Astrocyte (in vitro differentiated cells and primary cell): ENCODE data around the gene GAS6. TPM values are rescaled to one million over a fixed set of nuclear protein-coding genes. Genes with fewer than 3 reads are reported as not detected.

Experiments used
- DNase-seq: peaks from one replicate; pipeline ENCODE4 v3.0.0-alpha.2; 2010; ENCODE audit warnings: low read depth
- FAIRE-seq: peaks from 2 replicates; lab custom pipeline; 2011; peaks lifted over from hg19 to GRCh38; lab: Jason Lieb, UNC
- H2AFZ ChIP-seq: 2 replicates; pipeline ENCODE4 v1.6.0; 2012; ENCODE audit warnings: low read depth, low read length, inconsistent platforms
- H3K27ac ChIP-seq: 2 replicates; pipeline ENCODE4 v1.5.1; 2011; ENCODE audit warnings: low read depth, low read length, inconsistent platforms
- H3K27me3 ChIP-seq: 2 replicates; pipeline ENCODE4 v1.6.0; 2011; ENCODE audit warnings: low read length, inconsistent platforms; ENCODE audit not compliant: insufficient read depth
- H3K36me3 ChIP-seq: 2 replicates; pipeline ENCODE4 v1.5.1; 2011; ENCODE audit warnings: low read length, inconsistent platforms; ENCODE audit not compliant: insufficient read depth
- H3K4me1 ChIP-seq: 2 replicates; pipeline ENCODE4 v1.5.1; 2011; ENCODE audit warnings: low read length, inconsistent platforms; ENCODE audit not compliant: insufficient read depth
- H3K4me2 ChIP-seq: 2 replicates; pipeline ENCODE4 v1.6.0; 2012; ENCODE audit warnings: low read length, inconsistent platforms
- H3K4me3 ChIP-seq: 2 replicates; pipeline ENCODE4 v1.5.1; 2011; ENCODE audit warnings: low read depth, mild to moderate bottlenecking, low read length, inconsistent platforms; ENCODE audit not compliant: insufficient read depth
- H3K79me2 ChIP-seq: 2 replicates; pipeline ENCODE4 v1.6.0; 2012; ENCODE audit warnings: mild to moderate bottlenecking, low read length, inconsistent platforms; ENCODE audit not compliant: insufficient read depth
- H3K9ac ChIP-seq: 2 replicates; pipeline ENCODE4 v1.6.0; 2012; ENCODE audit warnings: mild to moderate bottlenecking, low read length, inconsistent platforms
- H3K9me3 ChIP-seq: 2 replicates; pipeline ENCODE4 v1.5.1; 2012; ENCODE audit warnings: low read depth, mild to moderate bottlenecking, low read length, inconsistent platforms; ENCODE audit not compliant: insufficient read depth
- H4K20me1 ChIP-seq: 2 replicates; pipeline ENCODE4 v1.6.0; 2012; ENCODE audit warnings: low read length, inconsistent platforms; ENCODE audit not compliant: insufficient read depth
- H3K27ac Mint-ChIP-seq: one replicate; pipeline ENCODE4 v1.8.0; 2021; ENCODE audit warnings: mild to moderate bottlenecking, mixed read lengths; ENCODE audit not compliant: unreplicated experiment
- H3K27me3 Mint-ChIP-seq: one replicate; pipeline ENCODE4 v1.8.0; 2021; ENCODE audit warnings: low read depth, mixed read lengths; ENCODE audit not compliant: unreplicated experiment
- H3K36me3 Mint-ChIP-seq: one replicate; pipeline ENCODE4 v1.8.0; 2021; ENCODE audit warnings: low read depth, mixed read lengths; ENCODE audit not compliant: unreplicated experiment
- H3K4me1 Mint-ChIP-seq: one replicate; pipeline ENCODE4 v1.8.0; 2021; ENCODE audit warnings: low read depth, mixed read lengths; ENCODE audit not compliant: unreplicated experiment
- H3K4me3 Mint-ChIP-seq: one replicate; pipeline ENCODE4 v1.8.0; 2021; ENCODE audit warnings: mild to moderate bottlenecking, moderate library complexity, mixed read lengths; ENCODE audit not compliant: unreplicated experiment
- H3K9me3 Mint-ChIP-seq: one replicate; pipeline ENCODE4 v1.8.0; 2021; ENCODE audit warnings: mild to moderate bottlenecking, mixed read lengths; ENCODE audit not compliant: unreplicated experiment
- CTCF ChIP-seq: IDR thresholded peaks from 2 replicates; pipeline ENCODE4 v1.5.1; 2011; ENCODE audit warnings: low read depth, mild to moderate bottlenecking, inconsistent platforms, low read length, moderate library complexity; ENCODE audit not compliant: insufficient read depth
- EZH2 ChIP-seq: IDR thresholded peaks from 2 replicates; pipeline ENCODE4 v1.6.1; 2012; ENCODE audit warnings: mild to moderate bottlenecking, low read length, inconsistent platforms; ENCODE audit not compliant: insufficient read depth
- total RNA-seq: library from RNA; stranded (reverse); gene quantifications from 2 replicates; pipeline ENCODE4 v1.2.1, GENCODE V29; 2021

Gene GAS6
- total RNA-seq, 1 donor from 2014 or later = 287 TPM

GRCh38 chr13:113782472-113782871 is 81.4 kb downstream of the GAS6 start:
- peaks cover 34% of the 10 kb centered on the region for H3K27me3 Mint-ChIP-seq
- no peak overlapping the region for H3K4me2 ChIP-seq
- H3K4me1 ChIP-seq = peaks cover 12% of the 10 kb centered on the region
- H3K9me3 Mint-ChIP-seq = peaks cover 9% of the 10 kb centered on the region
- peaks cover 10% of the 10 kb centered on the region for H3K4me1 Mint-ChIP-seq
- no peaks in the 10 kb centered on the region for H3K79me2 ChIP-seq
- no peak overlapping the region for H3K4me3 Mint-ChIP-seq
- no peak overlapping the region for H3K4me3 ChIP-seq
- no peak overlapping the region for H3K27ac Mint-ChIP-seq
- no peak overlapping the region for H2AFZ ChIP-seq
- no peak for DNase-seq
- no peaks in the 10 kb centered on the region for H3K36me3 ChIP-seq
- peaks cover 24% of the 10 kb centered on the region for H3K27me3 ChIP-seq
- H4K20me1 ChIP-seq = no peaks in the 10 kb centered on the region
- H3K9ac ChIP-seq = no peak overlapping the region
- no peak for FAIRE-seq
- H3K9me3 ChIP-seq = peaks cover 3% of the 10 kb centered on the region
- peaks cover 9% of the 10 kb centered on the region for H3K36me3 Mint-ChIP-seq
- TF ChIP-seq CTCF (no peak), EZH2 (no peak)
- no peak overlapping the region for H3K27ac ChIP-seq

- Mint-ChIP-seq H3K4me3 (no peak overlapping the region), H3K36me3 (peaks cover 9% of the 10 kb centered on the region), H3K27ac (no peak overlapping the region), H3K9me3 (peaks cover 9% of the 10 kb centered on the region), H3K4me1 (peaks cover 10% of the 10 kb centered on the region), H3K27me3 (peaks cover 37% of the 10 kb centered on the region)
- H2AFZ ChIP-seq = no peak overlapping the region
- peaks cover 2% of the 10 kb centered on the region for H3K9me3 ChIP-seq
- FAIRE-seq (no peak), DNase-seq (no peak)
- peaks cover 12% of the 10 kb centered on the region for H3K4me1 ChIP-seq
- peaks cover 24% of the 10 kb centered on the region for H3K27me3 ChIP-seq
- TF ChIP-seq CTCF (no peak), EZH2 (no peak)
- H4K20me1 ChIP-seq = no peaks in the 10 kb centered on the region
- H3K4me3 ChIP-seq = no peak overlapping the region
- no peak overlapping the region for H3K27ac ChIP-seq
- no peaks in the 10 kb centered on the region for H3K79me2 ChIP-seq
- no peak overlapping the region for H3K9ac ChIP-seq
- H3K4me2 ChIP-seq = no peak overlapping the region
- no peaks in the 10 kb centered on the region for H3K36me3 ChIP-seq
Measured at GRCh38 chr13:113781571-113781970, 82.3 kb downstream of the GAS6 start.

- no peak for DNase-seq
- no peak overlapping the region for H3K4me2 ChIP-seq
- H3K79me2 ChIP-seq = no peaks in the 10 kb centered on the region
- no peaks in the 10 kb centered on the region for H4K20me1 ChIP-seq
- H3K27ac ChIP-seq = no peak overlapping the region
- H3K9me3 ChIP-seq = peaks cover 2% of the 10 kb centered on the region
- FAIRE-seq = no peak
- H3K36me3 Mint-ChIP-seq = peaks cover 6% of the 10 kb centered on the region
- no peaks in the 10 kb centered on the region for H3K4me1 ChIP-seq
- no peak overlapping the region for H3K27ac Mint-ChIP-seq
- H3K4me1 Mint-ChIP-seq = no peaks in the 10 kb centered on the region
- no peak for TF ChIP-seq EZH2
- no peak for TF ChIP-seq CTCF
- no peak overlapping the region for H3K4me3 Mint-ChIP-seq
- peaks cover 20% of the 10 kb centered on the region for H3K27me3 ChIP-seq
- H3K9me3 Mint-ChIP-seq = peaks cover 8% of the 10 kb centered on the region
- no peak overlapping the region for H3K9ac ChIP-seq
- H3K27me3 Mint-ChIP-seq = peaks cover 28% of the 10 kb centered on the region
- no peak overlapping the region for H3K4me3 ChIP-seq
- H2AFZ ChIP-seq = no peak overlapping the region
- H3K36me3 ChIP-seq = no peaks in the 10 kb centered on the region
Measured at GRCh38 chr13:113777311-113778260, 86.3 kb downstream of the GAS6 start.
